Stimulated activated naive B cell treated with anti-CD40 and anti-IgM and Interleukin-4, amounts not matched to agents 10 μg/mL and 1 μg/mL and 100 μg/mL, for 72 hours (primary cell): ENCODE measurements around the gene PLAC8.
A peak's percentile ranks its signal among the peaks of the same experiment; 100 is the strongest.
"Not testable (repeated sequence)": the region's sequence is repeated elsewhere in the genome, so short reads cannot be mapped to it uniquely, and the experiment has no call there.

ENCODE experiments used
- ATAC-seq, 2 donors: fragments of 150-1000 bp; cut with Tn5 transposase; replicated peaks; 2 replicates each; pipeline ENCODE4 v1.10.0; 2021; ENCODE audit warnings: moderate library complexity in 1 of 2
- DNase-seq: peaks from one replicate; pipeline ENCODE4 v3.0.0; 2021
- H3K27ac Mint-ChIP-seq: one replicate; pipeline ENCODE4 v1.8.0; 2022; ENCODE audit warnings: mild to moderate bottlenecking, mixed read lengths
- H3K27me3 Mint-ChIP-seq, 2 donors: one replicate each; pipeline ENCODE4 v1.8.0; 2022; ENCODE audit warnings: mixed read lengths in 2 of 2
- H3K36me3 Mint-ChIP-seq, 2 donors: one replicate each; pipeline ENCODE4 v1.8.0; 2022; ENCODE audit warnings: mixed read lengths in 2 of 2, mild to moderate bottlenecking in 1 of 2
- H3K4me1 Mint-ChIP-seq, 2 donors: one replicate each; pipeline ENCODE4 v1.8.0; 2022; ENCODE audit warnings: mixed read lengths in 2 of 2, mild to moderate bottlenecking in 1 of 2
- H3K4me3 Mint-ChIP-seq, 2 donors: one replicate each; pipeline ENCODE4 v1.8.0; 2022; ENCODE audit warnings: mild to moderate bottlenecking in 2 of 2, mixed read lengths in 2 of 2, moderate library complexity in 1 of 2
- H3K9me3 Mint-ChIP-seq, 2 donors: one replicate each; pipeline ENCODE4 v1.8.0; 2022; ENCODE audit warnings: mixed read lengths in 2 of 2, mild to moderate bottlenecking in 1 of 2

Gene PLAC8, protein sequence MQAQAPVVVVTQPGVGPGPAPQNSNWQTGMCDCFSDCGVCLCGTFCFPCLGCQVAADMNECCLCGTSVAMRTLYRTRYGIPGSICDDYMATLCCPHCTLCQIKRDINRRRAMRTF

DNA sequence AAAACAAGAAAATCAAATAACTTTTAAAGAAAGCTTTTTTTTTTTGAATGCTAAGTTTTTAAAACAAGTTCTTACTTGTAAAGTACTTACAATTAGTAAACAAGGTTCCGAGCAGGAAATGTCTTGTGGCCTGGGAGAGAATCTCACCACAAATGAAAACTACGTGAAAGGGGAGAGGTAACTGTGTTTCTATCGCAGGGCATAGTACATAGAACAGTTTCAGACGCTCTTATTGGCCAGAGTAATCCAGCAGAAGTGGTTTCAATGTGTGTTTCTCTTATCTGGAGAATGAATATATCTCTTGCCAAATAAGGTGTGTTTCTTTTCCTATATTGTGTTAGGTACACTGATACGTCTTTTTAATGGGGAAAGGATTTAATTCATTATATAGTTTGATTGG, at the start of gene PLAC8:
Gene PLAC8, minus strand, starts transcription at position 154 of the 400 bp plus-strand sequence. CDS start 6,808 bp downstream, outside the sequence.
- DNase-seq: no peak
- H3K9me3 Mint-ChIP-seq: no peaks in the 10 kb centered on the region
- H3K4me1 Mint-ChIP-seq: peaks cover 19 to 50% of the 10 kb centered on the region in 2 donors

DNA sequence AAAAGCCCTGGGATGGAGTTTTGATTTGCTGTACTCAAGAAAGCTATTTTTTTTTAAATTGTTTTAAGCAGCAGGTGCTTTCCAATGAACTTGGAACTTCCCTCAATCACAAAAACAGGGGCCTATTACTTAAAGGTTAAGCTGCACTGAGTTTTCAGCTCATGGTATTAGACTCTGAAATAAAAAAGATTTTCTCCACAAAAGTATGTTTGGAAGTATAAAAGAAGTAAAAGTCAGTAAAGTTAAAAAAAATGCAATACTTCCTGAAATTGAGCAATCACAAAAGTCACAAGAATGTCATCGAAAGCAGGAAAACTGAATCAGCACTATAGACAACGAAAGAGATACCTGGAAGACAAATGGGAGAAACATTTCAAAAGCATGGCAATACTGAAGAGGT, 38.9 kb upstream of the PLAC8 start:
- peak; percentile 33 to 62 for ATAC-seq
- Mint-ChIP-seq H3K27me3 (no peaks in the 10 kb centered on the region), H3K27ac (peak overlapping the region; percentile 6), H3K4me1 (peaks cover 19 to 31% of the 10 kb centered on the region in 2 donors), H3K4me3 (peak overlapping the region in 1 of 2 donors; percentile 46), H3K9me3 (peaks cover 0 to 2% of the 10 kb centered on the region in 2 donors), H3K36me3 (no peaks in the 10 kb centered on the region)
- DNase-seq: no peak

More for the DNA sequence above, at the start of gene PLAC8:
- ATAC-seq: peak; percentile 23 to 24
- H3K27me3 Mint-ChIP-seq: no peaks in the 10 kb centered on the region
- no peaks in the 10 kb centered on the region for H3K36me3 Mint-ChIP-seq
- H3K4me3 Mint-ChIP-seq: peak within 1 kb of the TSS; percentile 80 to 84
- H3K27ac Mint-ChIP-seq: peak within 1 kb of the TSS; percentile 98

DNA sequence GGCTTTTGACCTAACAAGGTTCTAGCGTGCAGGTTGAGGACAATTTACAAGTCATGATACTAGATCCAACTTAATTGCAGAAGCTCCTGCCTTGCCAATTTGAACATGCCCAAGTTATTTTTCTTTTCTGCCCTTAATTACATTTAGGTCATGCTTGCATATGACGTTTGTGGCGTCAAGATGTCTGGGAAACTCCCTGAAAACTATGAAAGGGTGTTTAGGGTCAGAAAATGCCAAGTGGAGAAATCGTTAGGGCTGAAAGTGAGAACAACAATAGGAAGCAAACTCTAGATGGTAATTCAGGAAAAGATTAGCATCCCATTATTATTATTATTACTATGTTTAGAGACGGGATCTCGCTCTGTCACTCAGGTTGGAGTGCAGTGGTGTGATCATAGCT, 38.2 kb upstream of the PLAC8 start:
- Mint-ChIP-seq H3K27me3 (no peaks in the 10 kb centered on the region), H3K4me1 (peaks cover 19 to 31% of the 10 kb centered on the region in 2 donors), H3K27ac (no peak overlapping the region), H3K4me3 (peak overlapping the region in 1 of 2 donors; percentile 60), H3K36me3 (no peaks in the 10 kb centered on the region), H3K9me3 (peaks cover 0 to 2% of the 10 kb centered on the region in 2 donors)
- no peak for DNase-seq
- no peak for ATAC-seq

DNA sequence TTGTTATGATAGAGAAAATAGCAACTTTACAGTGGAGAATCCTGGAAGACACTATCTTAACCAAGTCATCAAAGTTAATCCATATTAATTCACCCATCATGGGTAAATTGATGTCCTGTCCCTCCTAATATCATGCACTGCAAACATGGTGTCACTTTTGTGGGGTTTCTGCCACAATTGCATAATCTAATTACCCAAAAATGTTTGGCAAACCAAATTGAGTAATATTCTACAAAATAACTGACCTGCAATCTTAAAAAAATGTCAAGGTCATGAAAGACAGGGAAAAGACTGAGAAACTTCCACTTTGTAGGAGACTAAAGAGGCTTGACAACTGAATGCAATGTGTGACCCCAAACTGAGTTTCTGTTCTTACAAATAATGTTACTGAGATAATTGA, 37.1 kb upstream of the PLAC8 start:
- no peaks in the 10 kb centered on the region for H3K36me3 Mint-ChIP-seq
- ATAC-seq (no peak), DNase-seq (no peak)
- H3K27me3 Mint-ChIP-seq: no peaks in the 10 kb centered on the region
- no peak overlapping the region for H3K27ac Mint-ChIP-seq
- peaks cover 0 to 2% of the 10 kb centered on the region in 2 donors for H3K9me3 Mint-ChIP-seq
- no peak overlapping the region for H3K4me3 Mint-ChIP-seq
- peaks cover 19 to 31% of the 10 kb centered on the region in 2 donors for H3K4me1 Mint-ChIP-seq

DNA sequence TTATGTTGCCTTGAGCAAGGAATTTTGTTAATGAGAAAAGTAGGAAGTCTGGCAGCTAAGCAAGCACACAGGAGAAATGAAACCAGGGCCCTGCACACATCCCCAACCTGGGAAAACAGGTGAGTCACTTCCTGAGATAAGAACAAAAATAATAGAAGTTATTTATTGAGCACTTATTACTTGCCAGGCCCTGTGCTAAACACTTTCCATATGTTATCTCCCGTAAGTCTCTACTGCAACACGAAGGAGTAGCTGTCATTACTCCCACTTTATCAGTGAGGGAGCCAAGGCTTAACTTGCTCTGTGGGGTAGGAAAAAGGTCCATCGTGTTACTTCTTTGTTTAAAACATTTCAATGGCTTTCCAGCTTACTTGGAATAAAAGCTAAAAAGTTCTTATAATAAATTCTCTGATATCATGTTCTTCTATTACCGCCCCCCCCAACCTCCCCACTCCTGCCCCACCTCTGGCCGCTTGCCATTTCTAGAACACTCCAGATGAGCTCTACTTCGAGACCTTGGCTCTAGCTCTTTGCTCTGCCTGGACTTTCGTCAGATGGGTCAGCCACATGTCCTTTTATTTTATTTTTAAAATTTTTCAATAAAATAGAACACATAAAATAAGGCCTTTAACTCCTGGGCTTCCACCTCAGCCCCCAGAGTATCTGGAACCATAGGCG, 36.3 kb upstream of the PLAC8 start:
- ATAC-seq (no peak), DNase-seq (no peak)
- Mint-ChIP-seq H3K36me3 (peaks cover 0 to 3% of the 10 kb centered on the region in 2 donors), H3K4me3 (no peak overlapping the region), H3K9me3 (peaks cover 0 to 4% of the 10 kb centered on the region in 2 donors), H3K27ac (no peak overlapping the region), H3K27me3 (no peaks in the 10 kb centered on the region), H3K4me1 (peaks cover 23 to 37% of the 10 kb centered on the region in 2 donors)

DNA sequence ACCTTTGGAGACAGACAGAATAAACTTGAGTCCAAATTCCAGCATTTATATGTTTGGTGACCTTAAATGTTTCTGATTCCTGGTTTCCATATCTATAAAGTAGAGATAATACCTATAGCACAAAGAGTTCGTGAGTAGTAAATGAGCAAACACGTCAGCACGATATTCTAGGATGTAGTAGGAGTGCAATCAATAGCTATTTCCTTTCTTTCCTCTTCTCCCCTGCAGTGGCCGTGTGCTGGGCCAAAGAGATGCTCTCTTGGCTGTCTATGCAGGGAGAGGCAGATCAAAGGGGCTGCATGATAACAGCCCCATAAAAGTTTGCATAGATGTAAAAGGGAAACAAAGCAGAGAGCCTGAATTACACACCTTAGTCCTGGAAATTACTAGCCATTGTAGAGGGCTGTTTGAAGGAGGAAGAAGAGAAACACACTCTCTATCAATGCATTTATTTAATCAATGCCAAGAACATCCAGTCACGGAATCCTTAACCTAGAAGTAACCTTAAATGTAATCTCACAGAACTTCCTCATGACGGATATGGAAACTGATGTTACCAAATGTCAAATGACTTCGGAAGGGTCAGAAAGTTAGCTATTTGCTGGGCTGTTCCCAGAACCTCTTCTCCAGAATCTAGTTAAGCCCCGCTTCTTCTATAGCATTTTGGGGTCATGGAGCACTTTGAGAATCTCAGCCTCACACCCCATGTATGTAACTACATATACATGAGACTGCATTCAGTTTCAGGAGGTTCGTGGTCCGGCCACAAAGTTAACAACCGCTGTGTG, 35.5 kb upstream of the PLAC8 start:
- Mint-ChIP-seq H3K36me3 (peaks cover 0 to 6% of the 10 kb centered on the region in 2 donors), H3K4me1 (peaks cover 24 to 39% of the 10 kb centered on the region in 2 donors), H3K27ac (no peak overlapping the region), H3K4me3 (no peak overlapping the region), H3K27me3 (no peaks in the 10 kb centered on the region), H3K9me3 (peaks cover 3 to 5% of the 10 kb centered on the region in 2 donors)
- ATAC-seq: no peak
- DNase-seq: no peak

DNA sequence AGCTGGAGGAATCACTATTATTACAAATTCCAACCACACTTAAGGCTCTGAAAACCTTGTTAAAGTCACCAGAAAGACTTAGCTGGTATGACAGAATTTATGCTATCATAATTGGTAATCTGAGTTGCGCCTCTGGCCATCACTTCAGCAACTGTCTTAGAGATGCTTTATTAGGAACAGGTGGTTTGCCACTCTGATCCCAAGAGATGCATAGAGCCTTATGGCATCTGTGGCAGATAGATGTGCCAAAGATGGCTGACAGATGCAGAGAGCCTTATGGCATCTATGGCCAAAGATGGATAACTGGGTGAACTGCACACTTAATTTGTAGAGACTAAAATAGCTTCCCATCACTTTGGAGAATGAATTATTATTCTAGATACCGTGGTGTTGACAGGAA, 32.3 kb upstream of the PLAC8 start:
- no peak overlapping the region for H3K27ac Mint-ChIP-seq
- H3K36me3 Mint-ChIP-seq: peaks cover 2 to 6% of the 10 kb centered on the region in 2 donors
- H3K9me3 Mint-ChIP-seq: peaks cover 4 to 8% of the 10 kb centered on the region in 2 donors
- ATAC-seq (no peak), DNase-seq (no peak)
- peaks cover 28 to 43% of the 10 kb centered on the region in 2 donors for H3K4me1 Mint-ChIP-seq
- H3K27me3 Mint-ChIP-seq: no peaks in the 10 kb centered on the region
- no peak overlapping the region for H3K4me3 Mint-ChIP-seq

DNA sequence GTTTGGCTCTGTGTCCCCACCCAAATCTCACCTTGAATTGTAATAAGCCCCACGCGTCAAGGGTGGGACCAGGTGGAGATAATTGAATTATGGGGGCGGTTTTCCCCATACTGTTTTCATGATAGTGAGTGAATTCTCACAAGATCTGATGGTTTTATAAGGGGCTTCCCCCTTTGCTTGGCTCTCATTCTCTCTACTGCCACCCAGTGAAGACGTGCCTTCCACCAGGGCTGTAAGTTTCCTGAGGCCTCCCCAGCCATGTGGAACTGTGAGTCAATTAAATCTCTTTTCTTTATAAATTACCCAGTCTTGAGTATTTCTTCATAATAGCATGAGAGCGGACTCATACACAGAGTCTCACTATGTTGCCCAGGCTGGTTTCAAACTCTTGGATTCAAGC, 31.2 kb upstream of the PLAC8 start:
- not testable (repeated sequence) for H3K36me3 Mint-ChIP-seq, H3K9me3 Mint-ChIP-seq, H3K4me3 Mint-ChIP-seq, H3K27ac Mint-ChIP-seq, H3K27me3 Mint-ChIP-seq
- peaks cover 27 to 45% of the 10 kb centered on the region in 2 donors for H3K4me1 Mint-ChIP-seq
- ATAC-seq (peak; percentile 85 to 88), DNase-seq (peak; percentile 15)

DNA sequence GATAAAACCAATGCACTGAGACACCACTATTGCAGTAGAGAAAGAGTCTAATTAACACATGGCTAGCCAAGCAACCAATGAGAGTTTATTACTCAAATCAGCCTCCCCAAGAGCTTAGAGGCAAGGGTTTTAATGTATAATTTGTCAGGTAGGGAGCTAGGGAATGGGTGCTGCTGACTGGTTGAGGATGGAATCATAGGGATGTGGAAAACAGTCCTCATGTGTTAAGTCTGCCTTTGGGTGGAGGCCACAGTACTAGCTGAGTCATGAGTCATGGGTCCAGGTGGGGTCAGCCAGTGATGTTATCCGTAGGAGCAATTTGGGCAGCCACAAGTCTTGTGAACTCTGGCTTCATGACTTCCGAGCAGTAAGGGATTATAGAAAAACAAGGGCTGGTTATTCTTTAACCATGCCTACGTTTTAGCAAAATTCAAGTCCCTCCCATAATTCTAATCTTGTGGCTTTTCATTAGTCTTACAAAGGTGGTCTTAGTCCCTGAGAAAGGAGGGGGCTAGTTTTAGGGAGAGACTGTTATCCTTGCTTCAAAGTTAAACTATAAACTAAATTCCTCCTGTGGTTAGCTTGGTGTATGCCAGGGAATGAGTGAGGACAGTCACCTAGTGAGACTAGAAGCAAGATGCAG, 25.1 kb upstream of the PLAC8 start:
- H3K27me3 Mint-ChIP-seq: no peaks in the 10 kb centered on the region
- peaks cover 22 to 23% of the 10 kb centered on the region in 2 donors for H3K9me3 Mint-ChIP-seq
- peaks cover 34 to 54% of the 10 kb centered on the region in 2 donors for H3K4me1 Mint-ChIP-seq
- DNase-seq (no peak), ATAC-seq (peak; percentile 45 to 47)
- peaks cover 18 to 26% of the 10 kb centered on the region in 2 donors for H3K36me3 Mint-ChIP-seq
- H3K4me3 Mint-ChIP-seq: no peak overlapping the region
- H3K27ac Mint-ChIP-seq: no peak overlapping the region

DNA sequence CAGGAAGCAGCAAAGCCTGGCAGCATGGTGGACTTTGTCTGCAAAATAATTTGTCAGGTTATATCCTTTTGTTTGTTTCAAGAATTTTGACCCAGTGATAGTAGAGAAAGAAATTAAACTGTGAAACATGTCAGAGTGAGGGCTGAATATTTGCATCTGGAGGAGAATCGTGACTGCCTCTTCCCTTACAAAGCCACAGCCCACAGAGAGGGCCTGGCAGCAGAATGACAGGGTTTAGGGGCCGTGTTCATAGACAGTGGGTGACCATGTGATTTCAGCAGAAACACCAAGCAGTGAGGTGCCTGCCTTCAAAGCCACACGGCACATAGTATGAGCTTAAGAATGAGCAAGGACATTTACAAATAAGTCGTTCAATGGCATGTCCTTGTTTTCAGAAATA, 24.4 kb upstream of the PLAC8 start:
- H3K27me3 Mint-ChIP-seq: no peaks in the 10 kb centered on the region
- peaks cover 19 to 29% of the 10 kb centered on the region in 2 donors for H3K36me3 Mint-ChIP-seq
- DNase-seq: no peak
- H3K4me1 Mint-ChIP-seq: peaks cover 33 to 51% of the 10 kb centered on the region in 2 donors
- no peak overlapping the region for H3K4me3 Mint-ChIP-seq
- H3K27ac Mint-ChIP-seq: no peak overlapping the region
- peak; percentile 89 to 96 for ATAC-seq
- H3K9me3 Mint-ChIP-seq: peaks cover 22 to 25% of the 10 kb centered on the region in 2 donors

DNA sequence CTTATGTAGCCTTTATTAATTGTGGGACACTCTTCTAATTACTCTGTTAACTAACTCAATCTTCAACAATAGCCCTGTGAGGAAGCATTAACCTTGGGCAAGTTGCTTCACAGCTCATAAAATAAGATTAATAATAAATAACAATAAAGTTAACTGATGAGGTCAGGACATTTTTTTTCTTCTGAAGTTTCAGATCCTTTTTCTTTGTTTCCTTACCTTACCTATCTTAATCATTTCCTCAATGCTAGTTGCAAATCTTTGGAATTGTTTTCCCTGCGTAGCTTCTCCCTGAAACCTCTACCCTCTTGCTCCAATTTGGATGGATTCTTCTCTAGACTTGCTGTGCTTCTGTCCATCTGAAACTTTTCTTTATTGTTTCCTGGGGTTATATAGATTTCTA, 17.5 kb upstream of the PLAC8 start:
- no peak overlapping the region for H3K27ac Mint-ChIP-seq
- no peak overlapping the region for H3K4me3 Mint-ChIP-seq
- no peaks in the 10 kb centered on the region for H3K27me3 Mint-ChIP-seq
- H3K9me3 Mint-ChIP-seq: peaks cover 21 to 23% of the 10 kb centered on the region in 2 donors
- peaks cover 14 to 32% of the 10 kb centered on the region in 2 donors for H3K36me3 Mint-ChIP-seq
- ATAC-seq (peak; percentile 34 to 41), DNase-seq (no peak)
- peaks cover 17 to 25% of the 10 kb centered on the region in 2 donors for H3K4me1 Mint-ChIP-seq

DNA sequence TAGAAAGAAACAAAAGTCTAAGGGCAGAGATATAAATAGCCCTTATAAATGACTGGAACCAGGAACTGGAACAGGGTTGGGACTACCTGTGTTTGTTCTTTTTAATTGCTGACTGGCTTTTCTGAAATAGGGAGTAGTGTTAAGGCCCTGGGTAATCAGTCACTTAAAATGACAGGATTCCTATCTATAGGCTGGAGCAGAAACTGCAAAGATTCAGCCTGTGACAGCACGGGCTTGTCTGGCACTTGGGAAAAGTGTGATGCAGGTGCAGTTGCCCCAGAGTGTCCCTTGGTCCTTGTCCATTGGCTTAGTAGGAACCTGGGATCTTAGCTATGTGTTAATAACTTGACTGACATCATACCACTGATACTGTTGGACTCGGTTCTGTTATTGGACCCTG, 14.7 kb upstream of the PLAC8 start:
- no peak overlapping the region for H3K27ac Mint-ChIP-seq
- no peaks in the 10 kb centered on the region for H3K27me3 Mint-ChIP-seq
- H3K4me3 Mint-ChIP-seq: no peak overlapping the region
- ATAC-seq (no peak), DNase-seq (no peak)
- peaks cover 22 to 38% of the 10 kb centered on the region in 2 donors for H3K4me1 Mint-ChIP-seq
- H3K9me3 Mint-ChIP-seq: peaks cover 3 to 6% of the 10 kb centered on the region in 2 donors
- H3K36me3 Mint-ChIP-seq: peaks cover 3 to 11% of the 10 kb centered on the region in 2 donors

DNA sequence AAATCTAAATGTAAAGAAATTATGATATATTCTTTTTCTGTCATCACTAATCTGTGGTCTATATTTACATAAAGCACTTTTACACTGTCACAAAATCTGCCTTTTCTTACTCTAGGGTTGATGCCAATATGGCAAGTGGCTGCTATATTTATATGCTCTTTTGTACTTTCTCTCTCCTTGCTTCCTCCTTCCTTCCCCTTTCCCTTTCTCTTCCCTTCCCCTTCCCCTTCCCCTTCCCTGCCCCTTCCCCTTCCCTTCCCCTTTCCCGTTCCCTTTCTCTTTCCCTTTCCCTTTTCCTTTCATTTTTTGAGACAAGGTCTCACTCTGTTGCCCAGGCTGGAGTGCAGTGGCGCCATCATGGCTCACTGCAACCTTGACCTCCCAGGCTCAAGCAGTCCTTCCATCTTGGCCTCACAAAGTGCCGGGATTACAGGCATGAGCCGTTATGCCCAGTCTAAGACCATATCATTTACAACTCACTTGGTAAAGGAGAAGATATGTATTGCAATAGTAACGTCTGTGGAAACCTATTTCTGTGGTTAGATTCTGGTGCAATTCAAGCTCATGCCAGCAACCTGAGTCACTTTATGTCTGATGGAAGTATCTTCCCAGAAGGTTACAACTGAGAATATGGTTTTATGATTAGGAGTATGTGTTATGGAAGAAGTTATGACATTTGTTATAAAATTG, 13.9 kb upstream of the PLAC8 start:
- H3K4me3 Mint-ChIP-seq: no peak overlapping the region
- H3K27me3 Mint-ChIP-seq: no peaks in the 10 kb centered on the region
- no peak for DNase-seq
- ATAC-seq: no peak
- peak overlapping the region; percentile 56 for H3K27ac Mint-ChIP-seq
- peaks cover 3 to 8% of the 10 kb centered on the region in 2 donors for H3K36me3 Mint-ChIP-seq
- H3K9me3 Mint-ChIP-seq: peaks cover 3 to 4% of the 10 kb centered on the region in 2 donors
- H3K4me1 Mint-ChIP-seq: peaks cover 25 to 43% of the 10 kb centered on the region in 2 donors
